ENCODE results near the gene GALR3. TPM values are rescaled to one million over a fixed set of nuclear protein-coding genes. Genes with fewer than 3 reads are reported as not detected.

The GALR3 gene
- total and polyA plus RNA-seq, 2 experiments from 2014 or later, result 0.36 to 0.63 TPM

DNA sequence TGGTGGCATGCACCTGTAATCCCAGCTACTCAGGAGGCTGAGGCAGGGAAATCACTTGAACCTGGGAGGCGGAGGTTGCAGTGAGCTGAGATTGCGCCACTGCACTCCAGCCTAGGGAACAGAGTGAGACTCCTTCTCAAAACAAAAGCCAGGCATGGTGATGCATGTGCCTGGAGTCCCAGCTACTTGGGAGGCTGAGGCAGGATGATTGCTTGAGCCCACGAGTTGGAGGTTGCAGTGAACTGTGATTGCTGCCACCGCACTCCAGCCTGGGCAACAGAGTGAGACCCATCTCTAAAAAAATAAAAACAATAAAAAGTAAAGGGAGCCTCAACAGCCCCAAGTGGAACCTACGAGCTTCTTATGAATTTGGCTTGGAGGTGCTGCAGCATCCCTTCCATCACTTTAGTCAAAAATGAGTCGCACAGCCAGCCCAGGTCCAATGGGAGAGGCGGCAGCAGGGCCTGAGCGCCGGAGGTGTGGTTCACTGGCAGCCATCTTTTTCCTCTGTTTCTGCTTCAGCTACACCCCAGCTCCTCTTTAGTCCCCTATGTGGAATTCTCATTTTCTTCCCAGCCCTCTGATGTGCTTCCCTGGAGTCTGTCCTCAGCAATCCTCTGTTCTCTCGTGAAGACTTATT lies 44.7 kb upstream of the GALR3 start:
- DNase-seq (ENCODE audit: low spot score), result no peak
- no peak overlapping the region for H3K4me2 ChIP-seq
- TF ChIP-seq, protein P1, sequence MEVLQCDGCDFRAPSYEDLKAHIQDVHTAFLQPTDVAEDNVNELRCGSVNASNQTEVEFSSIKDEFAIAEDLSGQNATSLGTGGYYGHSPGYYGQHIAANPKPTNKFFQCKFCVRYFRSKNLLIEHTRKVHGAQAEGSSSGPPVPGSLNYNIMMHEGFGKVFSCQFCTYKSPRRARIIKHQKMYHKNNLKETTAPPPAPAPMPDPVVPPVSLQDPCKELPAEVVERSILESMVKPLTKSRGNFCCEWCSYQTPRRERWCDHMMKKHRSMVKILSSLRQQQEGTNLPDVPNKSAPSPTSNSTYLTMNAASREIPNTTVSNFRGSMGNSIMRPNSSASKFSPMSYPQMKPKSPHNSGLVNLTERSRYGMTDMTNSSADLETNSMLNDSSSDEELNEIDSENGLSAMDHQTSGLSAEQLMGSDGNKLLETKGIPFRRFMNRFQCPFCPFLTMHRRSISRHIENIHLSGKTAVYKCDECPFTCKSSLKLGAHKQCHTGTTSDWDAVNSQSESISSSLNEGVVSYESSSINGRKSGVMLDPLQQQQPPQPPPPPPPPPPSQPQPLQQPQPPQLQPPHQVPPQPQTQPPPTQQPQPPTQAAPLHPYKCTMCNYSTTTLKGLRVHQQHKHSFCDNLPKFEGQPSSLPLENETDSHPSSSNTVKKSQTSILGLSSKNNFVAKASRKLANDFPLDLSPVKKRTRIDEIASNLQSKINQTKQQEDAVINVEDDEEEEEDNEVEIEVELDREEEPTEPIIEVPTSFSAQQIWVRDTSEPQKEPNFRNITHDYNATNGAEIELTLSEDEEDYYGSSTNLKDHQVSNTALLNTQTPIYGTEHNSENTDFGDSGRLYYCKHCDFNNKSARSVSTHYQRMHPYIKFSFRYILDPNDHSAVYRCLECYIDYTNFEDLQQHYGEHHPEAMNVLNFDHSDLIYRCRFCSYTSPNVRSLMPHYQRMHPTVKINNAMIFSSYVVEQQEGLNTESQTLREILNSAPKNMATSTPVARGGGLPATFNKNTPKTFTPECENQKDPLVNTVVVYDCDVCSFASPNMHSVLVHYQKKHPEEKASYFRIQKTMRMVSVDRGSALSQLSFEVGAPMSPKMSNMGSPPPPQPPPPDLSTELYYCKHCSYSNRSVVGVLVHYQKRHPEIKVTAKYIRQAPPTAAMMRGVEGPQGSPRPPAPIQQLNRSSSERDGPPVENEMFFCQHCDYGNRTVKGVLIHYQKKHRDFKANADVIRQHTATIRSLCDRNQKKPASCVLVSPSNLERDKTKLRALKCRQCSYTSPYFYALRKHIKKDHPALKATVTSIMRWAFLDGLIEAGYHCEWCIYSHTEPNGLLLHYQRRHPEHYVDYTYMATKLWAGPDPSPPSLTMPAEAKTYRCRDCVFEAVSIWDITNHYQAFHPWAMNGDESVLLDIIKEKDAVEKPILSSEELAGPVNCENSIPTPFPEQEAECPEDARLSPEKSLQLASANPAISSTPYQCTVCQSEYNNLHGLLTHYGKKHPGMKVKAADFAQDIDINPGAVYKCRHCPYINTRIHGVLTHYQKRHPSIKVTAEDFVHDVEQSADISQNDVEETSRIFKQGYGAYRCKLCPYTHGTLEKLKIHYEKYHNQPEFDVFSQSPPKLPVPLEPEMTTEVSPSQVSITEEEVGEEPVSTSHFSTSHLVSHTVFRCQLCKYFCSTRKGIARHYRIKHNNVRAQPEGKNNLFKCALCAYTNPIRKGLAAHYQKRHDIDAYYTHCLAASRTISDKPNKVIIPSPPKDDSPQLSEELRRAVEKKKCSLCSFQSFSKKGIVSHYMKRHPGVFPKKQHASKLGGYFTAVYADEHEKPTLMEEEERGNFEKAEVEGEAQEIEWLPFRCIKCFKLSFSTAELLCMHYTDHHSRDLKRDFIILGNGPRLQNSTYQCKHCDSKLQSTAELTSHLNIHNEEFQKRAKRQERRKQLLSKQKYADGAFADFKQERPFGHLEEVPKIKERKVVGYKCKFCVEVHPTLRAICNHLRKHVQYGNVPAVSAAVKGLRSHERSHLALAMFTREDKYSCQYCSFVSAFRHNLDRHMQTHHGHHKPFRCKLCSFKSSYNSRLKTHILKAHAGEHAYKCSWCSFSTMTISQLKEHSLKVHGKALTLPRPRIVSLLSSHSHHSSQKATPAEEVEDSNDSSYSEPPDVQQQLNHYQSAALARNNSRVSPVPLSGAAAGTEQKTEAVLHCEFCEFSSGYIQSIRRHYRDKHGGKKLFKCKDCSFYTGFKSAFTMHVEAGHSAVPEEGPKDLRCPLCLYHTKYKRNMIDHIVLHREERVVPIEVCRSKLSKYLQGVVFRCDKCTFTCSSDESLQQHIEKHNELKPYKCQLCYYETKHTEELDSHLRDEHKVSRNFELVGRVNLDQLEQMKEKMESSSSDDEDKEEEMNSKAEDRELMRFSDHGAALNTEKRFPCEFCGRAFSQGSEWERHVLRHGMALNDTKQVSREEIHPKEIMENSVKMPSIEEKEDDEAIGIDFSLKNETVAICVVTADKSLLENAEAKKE (CRISPR knock-in tag; IDR thresholded peaks at IDR 0.05), result no peak
- TF ChIP-seq, protein P2, sequence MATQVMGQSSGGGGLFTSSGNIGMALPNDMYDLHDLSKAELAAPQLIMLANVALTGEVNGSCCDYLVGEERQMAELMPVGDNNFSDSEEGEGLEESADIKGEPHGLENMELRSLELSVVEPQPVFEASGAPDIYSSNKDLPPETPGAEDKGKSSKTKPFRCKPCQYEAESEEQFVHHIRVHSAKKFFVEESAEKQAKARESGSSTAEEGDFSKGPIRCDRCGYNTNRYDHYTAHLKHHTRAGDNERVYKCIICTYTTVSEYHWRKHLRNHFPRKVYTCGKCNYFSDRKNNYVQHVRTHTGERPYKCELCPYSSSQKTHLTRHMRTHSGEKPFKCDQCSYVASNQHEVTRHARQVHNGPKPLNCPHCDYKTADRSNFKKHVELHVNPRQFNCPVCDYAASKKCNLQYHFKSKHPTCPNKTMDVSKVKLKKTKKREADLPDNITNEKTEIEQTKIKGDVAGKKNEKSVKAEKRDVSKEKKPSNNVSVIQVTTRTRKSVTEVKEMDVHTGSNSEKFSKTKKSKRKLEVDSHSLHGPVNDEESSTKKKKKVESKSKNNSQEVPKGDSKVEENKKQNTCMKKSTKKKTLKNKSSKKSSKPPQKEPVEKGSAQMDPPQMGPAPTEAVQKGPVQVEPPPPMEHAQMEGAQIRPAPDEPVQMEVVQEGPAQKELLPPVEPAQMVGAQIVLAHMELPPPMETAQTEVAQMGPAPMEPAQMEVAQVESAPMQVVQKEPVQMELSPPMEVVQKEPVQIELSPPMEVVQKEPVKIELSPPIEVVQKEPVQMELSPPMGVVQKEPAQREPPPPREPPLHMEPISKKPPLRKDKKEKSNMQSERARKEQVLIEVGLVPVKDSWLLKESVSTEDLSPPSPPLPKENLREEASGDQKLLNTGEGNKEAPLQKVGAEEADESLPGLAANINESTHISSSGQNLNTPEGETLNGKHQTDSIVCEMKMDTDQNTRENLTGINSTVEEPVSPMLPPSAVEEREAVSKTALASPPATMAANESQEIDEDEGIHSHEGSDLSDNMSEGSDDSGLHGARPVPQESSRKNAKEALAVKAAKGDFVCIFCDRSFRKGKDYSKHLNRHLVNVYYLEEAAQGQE (IDR thresholded peaks at IDR 0.05; ENCODE audit: unreplicated experiment), result no peak
- TF ChIP-seq ZNF114 (CRISPR knock-in tag; IDR thresholded peaks at IDR 0.05) (no peak), POLR2AphosphoS5 (IDR thresholded peaks at IDR 0.05; ENCODE audit: low read depth) (no peak), JUNB (IDR thresholded peaks at IDR 0.05; ENCODE audit: unreplicated experiment) (no peak), NANOG (IDR thresholded peaks at IDR 0.05; ENCODE audit: borderline replicate concordance) (no peak), EZH2 (IDR thresholded peaks at IDR 0.05; ENCODE audit: low read depth, unreplicated experiment) (no peak), STAT1 (IDR thresholded peaks at IDR 0.05; ENCODE audit: unreplicated experiment) (no peak), CREB1 (CRISPR knock-in tag; IDR thresholded peaks at IDR 0.05; ENCODE audit: low read depth) (no peak), EZH2phosphoT487 (IDR thresholded peaks at IDR 0.05; ENCODE audit: unreplicated experiment) (no peak)
- TF ChIP-seq, protein P3, sequence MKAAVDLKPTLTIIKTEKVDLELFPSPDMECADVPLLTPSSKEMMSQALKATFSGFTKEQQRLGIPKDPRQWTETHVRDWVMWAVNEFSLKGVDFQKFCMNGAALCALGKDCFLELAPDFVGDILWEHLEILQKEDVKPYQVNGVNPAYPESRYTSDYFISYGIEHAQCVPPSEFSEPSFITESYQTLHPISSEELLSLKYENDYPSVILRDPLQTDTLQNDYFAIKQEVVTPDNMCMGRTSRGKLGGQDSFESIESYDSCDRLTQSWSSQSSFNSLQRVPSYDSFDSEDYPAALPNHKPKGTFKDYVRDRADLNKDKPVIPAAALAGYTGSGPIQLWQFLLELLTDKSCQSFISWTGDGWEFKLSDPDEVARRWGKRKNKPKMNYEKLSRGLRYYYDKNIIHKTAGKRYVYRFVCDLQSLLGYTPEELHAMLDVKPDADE (IDR thresholded peaks at IDR 0.05), result no peak
- TF ChIP-seq, protein P4, sequence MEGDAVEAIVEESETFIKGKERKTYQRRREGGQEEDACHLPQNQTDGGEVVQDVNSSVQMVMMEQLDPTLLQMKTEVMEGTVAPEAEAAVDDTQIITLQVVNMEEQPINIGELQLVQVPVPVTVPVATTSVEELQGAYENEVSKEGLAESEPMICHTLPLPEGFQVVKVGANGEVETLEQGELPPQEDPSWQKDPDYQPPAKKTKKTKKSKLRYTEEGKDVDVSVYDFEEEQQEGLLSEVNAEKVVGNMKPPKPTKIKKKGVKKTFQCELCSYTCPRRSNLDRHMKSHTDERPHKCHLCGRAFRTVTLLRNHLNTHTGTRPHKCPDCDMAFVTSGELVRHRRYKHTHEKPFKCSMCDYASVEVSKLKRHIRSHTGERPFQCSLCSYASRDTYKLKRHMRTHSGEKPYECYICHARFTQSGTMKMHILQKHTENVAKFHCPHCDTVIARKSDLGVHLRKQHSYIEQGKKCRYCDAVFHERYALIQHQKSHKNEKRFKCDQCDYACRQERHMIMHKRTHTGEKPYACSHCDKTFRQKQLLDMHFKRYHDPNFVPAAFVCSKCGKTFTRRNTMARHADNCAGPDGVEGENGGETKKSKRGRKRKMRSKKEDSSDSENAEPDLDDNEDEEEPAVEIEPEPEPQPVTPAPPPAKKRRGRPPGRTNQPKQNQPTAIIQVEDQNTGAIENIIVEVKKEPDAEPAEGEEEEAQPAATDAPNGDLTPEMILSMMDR (conservative IDR thresholded peaks at IDR 0.05; ENCODE audit: low read depth in 2 of 2), result no peak
- no peak overlapping the region for H3K4me3 Mint-ChIP-seq
- H3K27me3 Mint-ChIP-seq (ENCODE audit: insufficient read depth, low read depth, poor library complexity), result peaks cover 23% of the 10 kb centered on the region
- H3K36me3 Mint-ChIP-seq (ENCODE audit: low read depth), result peaks cover 3% of the 10 kb centered on the region; the same call in 2 of the 3 replicates
- H3K36me3 ChIP-seq (ENCODE audit: insufficient read depth), result no peaks in the 10 kb centered on the region
- ATAC-seq, result no peak
- 0 out of 2 replicates have a peak, but pooled peaks cover 5% of the 10 kb centered on the region for H3K27me3 ChIP-seq (ENCODE audit: insufficient read depth)
- H3K27ac Mint-ChIP-seq, result no peak overlapping the region
- no peaks in the 10 kb centered on the region; the same call in 1 of the 2 replicates for H3F3A ChIP-seq (replicated peaks; ENCODE audit: low read depth)
- H3K9me3 Mint-ChIP-seq, result no peaks in the 10 kb centered on the region; the same call in 2 of the 3 replicates
- H3K4me1 Mint-ChIP-seq, result peaks cover 14% of the 10 kb centered on the region
- peaks cover 9% of the 10 kb centered on the region; the same call in 1 of the 2 replicates for H3K4me1 ChIP-seq (ENCODE audit: insufficient read depth)
- H4K20me1 ChIP-seq (replicated peaks; ENCODE audit: insufficient read depth), result no peaks in the 10 kb centered on the region
- H2AFZ ChIP-seq, result no peak overlapping the region
- no peak overlapping the region for H3K4me3 ChIP-seq
- H3K9me2 ChIP-seq (ENCODE audit: insufficient read depth), result no peaks in the 10 kb centered on the region
- no peak overlapping the region for H3K27ac ChIP-seq (ENCODE audit: low read depth)
- H3K79me2 ChIP-seq (replicated peaks; ENCODE audit: insufficient read depth), result no peaks in the 10 kb centered on the region
